HepG2 (cell line): ENCODE data around the gene PHKB. TPM values are rescaled to one million over a fixed set of nuclear protein-coding genes. Genes with fewer than 3 reads are reported as not detected.

ENCODE experiments used
- ATAC-seq: fragments of 200-7000 bp; cut with Tn5 transposase; 3 replicates; pipeline ENCODE4 v1.9.1; 2020; ENCODE audit warnings: mild to moderate bottlenecking, moderate library complexity
- BruUV-seq: library from RNA; stranded (reverse); fragments of 400-500 nt; replicated peaks from 2 replicates; lab custom pipeline; 2021; lab: Mats Ljungman, UMichigan
- CTCF ChIA-PET: fragments of 300-600 bp; formaldehyde crosslinking; extraction: SDS; loops from one replicate; lab custom pipeline; 2021; ENCODE audit warnings: low total read pairs, inconsistent platforms, low intra/inter-chr PET ratio; lab: Yijun Ruan, JAX
- POLR2A ChIA-PET: fragments of 350-600 bp; sonication (Branson Sonifier 250); formaldehyde crosslinking; loops from one replicate; lab custom pipeline; 2020; ENCODE audit warnings: antibody characterized with exemption, inconsistent platforms; lab: Yijun Ruan, JAX
- DNase-seq: peaks from one replicate; pipeline ENCODE4 v3.0.0-alpha.2; 2015; ENCODE audit warnings: low spot score
- FAIRE-seq: peaks from 3 replicates; lab custom pipeline; 2011; peaks lifted over from hg19 to GRCh38; lab: Jason Lieb, UNC
- H2AFZ ChIP-seq: one replicate; pipeline ENCODE4 v1.6.1; 2011; ENCODE audit warnings: low read length, inconsistent platforms
- H3K27ac ChIP-seq: fragments of 300-600 bp; 3 replicates; pipeline ENCODE4 v1.8.0; 2011; ENCODE audit warnings: mixed run types, mild to moderate bottlenecking, mixed read lengths, low read length, inconsistent platforms; ENCODE audit not compliant: insufficient read depth; ENCODE audit errors: extremely low read length
- H3K27me3 ChIP-seq, 2 experiments: fragments of 200-600 bp in 1 of 2; 2 replicates in 1 of 2; 3 replicates in 1 of 2; pipeline versions ENCODE4 v1.6.0 to v1.8.0; 2011; ENCODE audit warnings: low read length in 2 of 2, mild to moderate bottlenecking in 2 of 2, moderate library complexity in 2 of 2, inconsistent platforms in 1 of 2; ENCODE audit not compliant: insufficient read depth in 2 of 2, control insufficient read depth in 1 of 2
- H3K36me3 ChIP-seq, 2 experiments: fragments of 200-600 bp in 1 of 2; replicated peaks in 1 of 2; 2 replicates in 1 of 2; 3 replicates in 1 of 2; pipeline versions ENCODE4 v1.5.1 to v1.8.0; 2011; ENCODE audit warnings: low read length in 2 of 2, inconsistent platforms in 1 of 2; ENCODE audit not compliant: insufficient read depth in 2 of 2, control insufficient read depth in 1 of 2
- H3K4me1 ChIP-seq: 2 replicates; pipeline ENCODE4 v1.5.1; 2012; ENCODE audit warnings: low read length, inconsistent platforms; ENCODE audit not compliant: insufficient read depth
- H3K4me2 ChIP-seq: 2 replicates; pipeline ENCODE4 v1.6.0; 2011; ENCODE audit warnings: low read depth, low read length, inconsistent platforms
- H3K4me3 ChIP-seq, 3 experiments: fragments of 200-600 bp in 1 of 3; sonication (generic), shearing (Covaris generic) in 1 of 3; replicated peaks in 1 of 3; 2 replicates each; pipeline ENCODE4 v1.5.1; 2011 to 2016; ENCODE audit warnings: low read length in 3 of 3, inconsistent platforms in 2 of 3, low read depth in 2 of 3, mild to moderate bottlenecking in 2 of 3, control low read depth in 1 of 3, mixed read lengths in 1 of 3; ENCODE audit not compliant: insufficient read depth in 1 of 3
- H3K79me2 ChIP-seq: one replicate; pipeline ENCODE4 v1.6.1; 2011; ENCODE audit warnings: low read length, inconsistent platforms; ENCODE audit not compliant: insufficient read depth
- H3K9ac ChIP-seq: 2 replicates; pipeline ENCODE4 v1.6.0; 2011; ENCODE audit warnings: mild to moderate bottlenecking, low read depth, low read length, inconsistent platforms; ENCODE audit not compliant: insufficient read depth
- H3K9me3 ChIP-seq: 2 replicates; pipeline ENCODE4 v1.5.1; 2012; ENCODE audit warnings: mild to moderate bottlenecking, low read length
- H4K20me1 ChIP-seq: 2 replicates; pipeline ENCODE4 v1.6.0; 2011; ENCODE audit warnings: inconsistent platforms, mild to moderate bottlenecking, low read length, moderate library complexity; ENCODE audit not compliant: insufficient read depth
- CHD4 ChIP-seq: fragments of 200-600 bp; sonication (generic); IDR thresholded peaks from 2 replicates; pipeline ENCODE4 v1.7.0; 2017; ENCODE audit warnings: mild to moderate bottlenecking, low read length, borderline replicate concordance
- FIP1L1 ChIP-seq: fragments of 200-400 bp; formaldehyde crosslinking; IDR thresholded peaks from 2 replicates; pipeline ENCODE4 v1.6.1; 2018; ENCODE audit warnings: low read depth, mild to moderate bottlenecking, low read length, moderate library complexity, borderline replicate concordance; ENCODE audit not compliant: insufficient read depth
- FOXA3 ChIP-seq: IDR thresholded peaks from 2 replicates; pipeline ENCODE4 v1.6.1; 2016; ENCODE audit warnings: missing genetic modification reagents, missing compliant biosample characterization
- GTF2F1 ChIP-seq: fragments of 150-350 bp; IDR thresholded peaks from 2 replicates; pipeline ENCODE4 v1.6.1; 2014; ENCODE audit warnings: low read length
- KAT8 ChIP-seq: IDR thresholded peaks from 2 replicates; pipeline ENCODE4 v1.6.1; 2016; ENCODE audit warnings: missing genetic modification reagents, missing compliant biosample characterization
- ZNF12 ChIP-seq: sonication (generic); formaldehyde crosslinking; IDR thresholded peaks from 2 replicates; pipeline ENCODE4 v1.5.0; 2020; ENCODE audit warnings: missing genetic modification reagents
- ZNF235 ChIP-seq: sonication (generic); formaldehyde crosslinking; IDR thresholded peaks from 2 replicates; pipeline ENCODE4 v1.8.1; 2023; ENCODE audit warnings: mild to moderate bottlenecking, missing genetic modification reagents, borderline replicate concordance
- ZNF879 ChIP-seq: sonication (generic); formaldehyde crosslinking; IDR thresholded peaks from 2 replicates; pipeline ENCODE4 v1.8.1; 2023; ENCODE audit warnings: missing genetic modification reagents
- WGBS: methylation state at CpG from one replicate; pipeline ENCODE4 v1.1.6; 2017; ENCODE audit warnings: low lambda C conversion rate; 5-methylcytosine and 5-hydroxymethylcytosine counted together
- in situ Hi-C: cut with HindIII; loops from 2 replicates; pipeline ENCODE4 v1.10.0; 2017; ENCODE audit warnings: low pct_unique_long_range_greater_than_20kb; ENCODE audit not compliant: extremely low pct_ligation_motif_present
- intact Hi-C: fragments of 100-400 bp; cut with micrococcal nuclease; formaldehyde crosslinking; loops from one replicate; pipeline ENCODE4 v1.10.0; 2022; ENCODE audit not compliant: unreplicated experiment
- polyA plus RNA-seq, 8 experiments: library from polyadenylated mRNA; depleted of rRNA in 3 of 8; stranded (reverse) in 7 of 8; unstranded in 1 of 8; fragments of >200 nt; fragmentation: Illumina TruSeq in 4 of 8; extraction: Trizol in 4 of 8; gene quantifications; 2 replicates each; pipeline versions ENCODE4 v1.2.1 to v1.2.3, GENCODE V29; 2011 to 2016; ENCODE audit warnings: low read depth in 4 of 8, missing spikeins in 1 of 8, mixed read lengths in 1 of 8; ENCODE audit not compliant: insufficient read depth in 1 of 8
- total RNA-seq, 5 experiments: library from RNA; depleted of rRNA; stranded (reverse); fragments of >200 nt; fragmentation: Illumina TruSeq; extraction: Trizol; gene quantifications; 2 replicates each; pipeline ENCODE4 v1.2.3, GENCODE V29; 2016; ENCODE audit warnings: low read depth in 1 of 5
- TF ChIP-seq, protein P1 (sequence below): sonication (generic); formaldehyde crosslinking; IDR thresholded peaks from 2 replicates; pipeline ENCODE4 v1.9.0; 2021; ENCODE audit warnings: missing genetic modification reagents, borderline replicate concordance
- TF ChIP-seq, protein P2 (sequence below): sonication (generic); formaldehyde crosslinking; IDR thresholded peaks from 2 replicates; pipeline ENCODE4 v1.4.0; 2020; ENCODE audit warnings: missing genetic modification reagents
- TF ChIP-seq, protein P3 (sequence below): fragments of 450-650 bp; IDR thresholded peaks from 2 replicates; pipeline ENCODE4 v1.6.1; 2016

The PHKB gene
- total and polyA plus RNA-seq, 2 of the 13 experiments (the other 11 are each of a cell fraction or from before 2014, with no cell fraction given) = 66.0 to 80.8 TPM

DNA sequence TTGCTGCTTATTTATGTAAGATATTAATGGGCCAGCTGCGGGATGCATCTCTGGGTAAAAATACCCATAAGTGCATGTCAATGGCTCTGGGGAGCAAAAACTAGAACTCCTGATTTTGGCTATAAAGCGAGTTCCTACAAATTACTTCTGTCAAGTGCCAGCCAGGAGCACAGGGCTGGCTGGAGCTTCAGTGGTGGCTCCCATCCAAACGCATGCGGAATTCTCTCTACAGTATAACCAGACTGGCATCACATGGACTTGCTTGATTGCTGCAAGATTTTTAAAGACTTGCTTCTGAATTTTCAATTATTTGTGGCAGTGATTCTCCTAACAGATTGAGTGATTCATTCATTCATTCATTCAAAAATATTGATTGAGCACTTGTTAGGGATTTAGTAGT lies 260.9 kb downstream of the PHKB start:
- WGBS = 56% methylated on average over 4 of the region's 4 CpGs
- Histone ChIP-seq H3K27me3 (peaks cover 0 to 9% of the 10 kb centered on the region in 2 experiments; a peak in 2 of 5 replicates), H3K79me2 (no peaks in the 10 kb centered on the region), H3K9me3 (no peaks in the 10 kb centered on the region), H3K9ac (no peak overlapping the region), H3K27ac (no peak overlapping the region), H2AFZ (no peak overlapping the region), H3K4me1 (no peaks in the 10 kb centered on the region), H3K4me3 (no peak overlapping the region), H3K36me3 (no peaks in the 10 kb centered on the region), H3K4me2 (no peak overlapping the region), H4K20me1 (no peaks in the 10 kb centered on the region)
- FAIRE-seq (no peak), ATAC-seq (no peak), DNase-seq (no peak)
- BruUV-seq = no TSS peak
- TF ChIP-seq, protein P1, sequence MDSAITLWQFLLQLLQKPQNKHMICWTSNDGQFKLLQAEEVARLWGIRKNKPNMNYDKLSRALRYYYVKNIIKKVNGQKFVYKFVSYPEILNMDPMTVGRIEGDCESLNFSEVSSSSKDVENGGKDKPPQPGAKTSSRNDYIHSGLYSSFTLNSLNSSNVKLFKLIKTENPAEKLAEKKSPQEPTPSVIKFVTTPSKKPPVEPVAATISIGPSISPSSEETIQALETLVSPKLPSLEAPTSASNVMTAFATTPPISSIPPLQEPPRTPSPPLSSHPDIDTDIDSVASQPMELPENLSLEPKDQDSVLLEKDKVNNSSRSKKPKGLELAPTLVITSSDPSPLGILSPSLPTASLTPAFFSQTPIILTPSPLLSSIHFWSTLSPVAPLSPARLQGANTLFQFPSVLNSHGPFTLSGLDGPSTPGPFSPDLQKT (CRISPR knock-in tag) = no peak
- TF ChIP-seq ZNF12 (CRISPR knock-in tag) = no peak
- no peak for TF ChIP-seq ZNF235
- TF ChIP-seq FOXA3 = no peak
- no peak for TF ChIP-seq CHD4
- TF ChIP-seq, protein P2, sequence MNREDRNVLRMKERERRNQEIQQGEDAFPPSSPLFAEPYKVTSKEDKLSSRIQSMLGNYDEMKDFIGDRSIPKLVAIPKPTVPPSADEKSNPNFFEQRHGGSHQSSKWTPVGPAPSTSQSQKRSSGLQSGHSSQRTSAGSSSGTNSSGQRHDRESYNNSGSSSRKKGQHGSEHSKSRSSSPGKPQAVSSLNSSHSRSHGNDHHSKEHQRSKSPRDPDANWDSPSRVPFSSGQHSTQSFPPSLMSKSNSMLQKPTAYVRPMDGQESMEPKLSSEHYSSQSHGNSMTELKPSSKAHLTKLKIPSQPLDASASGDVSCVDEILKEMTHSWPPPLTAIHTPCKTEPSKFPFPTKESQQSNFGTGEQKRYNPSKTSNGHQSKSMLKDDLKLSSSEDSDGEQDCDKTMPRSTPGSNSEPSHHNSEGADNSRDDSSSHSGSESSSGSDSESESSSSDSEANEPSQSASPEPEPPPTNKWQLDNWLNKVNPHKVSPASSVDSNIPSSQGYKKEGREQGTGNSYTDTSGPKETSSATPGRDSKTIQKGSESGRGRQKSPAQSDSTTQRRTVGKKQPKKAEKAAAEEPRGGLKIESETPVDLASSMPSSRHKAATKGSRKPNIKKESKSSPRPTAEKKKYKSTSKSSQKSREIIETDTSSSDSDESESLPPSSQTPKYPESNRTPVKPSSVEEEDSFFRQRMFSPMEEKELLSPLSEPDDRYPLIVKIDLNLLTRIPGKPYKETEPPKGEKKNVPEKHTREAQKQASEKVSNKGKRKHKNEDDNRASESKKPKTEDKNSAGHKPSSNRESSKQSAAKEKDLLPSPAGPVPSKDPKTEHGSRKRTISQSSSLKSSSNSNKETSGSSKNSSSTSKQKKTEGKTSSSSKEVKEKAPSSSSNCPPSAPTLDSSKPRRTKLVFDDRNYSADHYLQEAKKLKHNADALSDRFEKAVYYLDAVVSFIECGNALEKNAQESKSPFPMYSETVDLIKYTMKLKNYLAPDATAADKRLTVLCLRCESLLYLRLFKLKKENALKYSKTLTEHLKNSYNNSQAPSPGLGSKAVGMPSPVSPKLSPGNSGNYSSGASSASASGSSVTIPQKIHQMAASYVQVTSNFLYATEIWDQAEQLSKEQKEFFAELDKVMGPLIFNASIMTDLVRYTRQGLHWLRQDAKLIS (CRISPR knock-in tag) = no peak
- no peak for TF ChIP-seq KAT8 (CRISPR knock-in tag)
- TF ChIP-seq GTF2F1 = no peak
- TF ChIP-seq, protein P3, sequence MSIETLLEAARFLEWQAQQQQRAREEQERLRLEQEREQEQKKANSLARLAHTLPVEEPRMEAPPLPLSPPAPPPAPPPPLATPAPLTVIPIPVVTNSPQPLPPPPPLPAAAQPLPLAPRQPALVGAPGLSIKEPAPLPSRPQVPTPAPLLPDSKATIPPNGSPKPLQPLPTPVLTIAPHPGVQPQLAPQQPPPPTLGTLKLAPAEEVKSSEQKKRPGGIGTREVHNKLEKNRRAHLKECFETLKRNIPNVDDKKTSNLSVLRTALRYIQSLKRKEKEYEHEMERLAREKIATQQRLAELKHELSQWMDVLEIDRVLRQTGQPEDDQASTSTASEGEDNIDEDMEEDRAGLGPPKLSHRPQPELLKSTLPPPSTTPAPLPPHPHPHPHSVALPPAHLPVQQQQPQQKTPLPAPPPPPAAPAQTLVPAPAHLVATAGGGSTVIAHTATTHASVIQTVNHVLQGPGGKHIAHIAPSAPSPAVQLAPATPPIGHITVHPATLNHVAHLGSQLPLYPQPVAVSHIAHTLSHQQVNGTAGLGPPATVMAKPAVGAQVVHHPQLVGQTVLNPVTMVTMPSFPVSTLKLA = no peak
- TF ChIP-seq FIP1L1 = no peak
- no peak for TF ChIP-seq ZNF879 (CRISPR knock-in tag)
- ChIA-PET CTCF (no interaction called here), POLR2A (no interaction called here)
- intact Hi-C loops = no loop called here
- in situ Hi-C loops = no loop called here
